Mesenteric fat pad (tissue), 1 donor: ENCODE measurements around the gene ELMO1. TPM values are rescaled to one million over a fixed set of nuclear protein-coding genes. Genes with fewer than 3 reads are reported as not detected.

Experiments used
- DNase-seq: peaks from one replicate; pipeline ENCODE4 v3.0.0-alpha.2; 2020; ENCODE audit warnings: low spot score
- total RNA-seq: library from RNA; stranded (reverse); fragmentation: NEBNext Ultra II Directional; extraction: Animal tissue kit (Norgen Biotek cat#: 25700); gene quantifications from one replicate; pipeline ENCODE4 v1.2.1, GENCODE V29; 2021
- donor health status: DM: yes; HTN: yes; CAD: no.

Gene ELMO1
- total RNA-seq, 1 donor from 2014 or later, result 48.9 TPM

DNA sequence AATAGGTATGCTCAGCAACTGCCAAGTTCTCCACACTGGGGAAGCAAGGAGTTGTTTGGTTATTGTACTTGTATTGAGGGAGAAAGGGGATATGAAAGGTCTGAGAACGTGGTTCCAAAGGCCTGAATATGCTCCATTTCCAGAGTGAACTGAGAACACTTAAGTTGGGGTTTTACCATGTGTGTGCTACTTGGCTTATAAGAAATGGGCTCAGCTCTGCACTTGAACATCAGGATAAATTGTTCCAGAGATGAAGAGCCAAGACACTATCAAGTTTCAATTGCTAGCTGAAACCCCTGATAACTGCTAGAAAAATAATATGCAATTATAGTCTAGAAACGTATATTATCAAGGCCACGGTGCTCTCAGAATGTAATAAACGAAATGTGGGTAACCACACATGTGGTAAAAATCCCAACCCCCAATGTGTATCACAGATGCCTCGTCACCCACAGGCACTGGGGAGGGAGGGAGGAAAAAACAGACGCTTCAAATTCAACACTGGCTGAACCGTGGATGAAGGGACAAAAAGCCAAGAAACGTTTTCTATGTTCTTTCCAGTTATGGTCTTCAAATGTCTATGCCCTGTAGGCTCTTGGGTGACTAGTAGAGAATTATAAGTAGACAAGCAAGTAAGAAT, 16.3 kb downstream of the ELMO1 start:
- no peak for DNase-seq

DNA sequence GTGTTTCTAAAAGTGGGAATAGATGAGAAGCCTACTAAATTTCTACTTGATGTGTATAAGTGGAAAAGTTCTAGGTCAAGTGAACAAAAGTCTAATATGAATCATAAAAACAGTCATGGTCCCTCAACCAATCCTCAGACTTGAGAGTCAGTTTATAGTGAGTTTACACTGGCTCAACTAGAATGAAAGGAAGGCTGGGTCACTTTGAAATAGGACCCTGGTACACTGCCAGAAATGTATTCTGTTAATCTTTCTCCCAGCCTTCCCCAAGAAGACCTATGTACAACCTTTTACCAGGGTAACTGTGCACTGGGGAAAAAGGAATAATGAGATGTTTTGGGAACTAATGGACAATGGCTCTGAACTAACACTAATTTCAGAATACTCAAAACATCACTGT, 17.3 kb downstream of the ELMO1 start:
- DNase-seq, result no peak

DNA sequence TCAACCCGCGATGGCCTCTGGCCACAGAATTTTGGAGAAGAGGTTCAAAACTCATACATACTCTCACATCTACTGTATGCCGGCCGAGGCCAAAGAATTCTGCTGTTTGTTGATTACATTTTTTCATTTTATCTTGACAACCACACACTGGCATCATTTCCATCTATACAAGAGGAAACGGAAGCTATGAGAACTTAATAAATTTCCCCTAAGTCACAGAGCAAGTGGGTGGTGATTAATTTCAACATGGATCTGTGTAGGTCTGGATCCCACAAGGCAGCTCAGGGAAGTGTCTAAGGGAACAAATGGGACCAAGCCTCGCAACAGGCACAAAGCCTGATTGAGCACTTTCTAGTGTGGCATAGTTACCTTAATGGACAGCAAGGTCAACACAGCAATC, 18.0 kb downstream of the ELMO1 start:
- no peak for DNase-seq

DNA sequence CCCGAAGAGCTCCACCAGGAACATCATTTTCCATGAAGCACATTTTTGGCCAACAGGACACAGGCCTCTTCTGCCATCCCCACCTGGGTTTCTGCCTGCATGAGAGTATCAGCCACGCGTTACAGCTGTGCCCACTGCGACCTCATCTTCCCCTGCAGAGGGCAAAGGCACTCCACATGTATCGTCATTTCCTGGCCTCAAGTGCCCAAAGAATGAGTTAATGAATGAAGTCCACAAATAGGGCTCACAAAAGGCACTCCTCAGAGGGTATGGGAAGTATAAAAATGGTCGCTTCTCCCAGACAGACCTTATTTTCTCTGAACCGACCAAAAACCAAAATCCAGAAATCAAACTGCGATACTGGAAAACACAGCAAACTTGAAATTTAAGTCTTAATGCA, 18.5 kb downstream of the ELMO1 start:
- no peak for DNase-seq

DNA sequence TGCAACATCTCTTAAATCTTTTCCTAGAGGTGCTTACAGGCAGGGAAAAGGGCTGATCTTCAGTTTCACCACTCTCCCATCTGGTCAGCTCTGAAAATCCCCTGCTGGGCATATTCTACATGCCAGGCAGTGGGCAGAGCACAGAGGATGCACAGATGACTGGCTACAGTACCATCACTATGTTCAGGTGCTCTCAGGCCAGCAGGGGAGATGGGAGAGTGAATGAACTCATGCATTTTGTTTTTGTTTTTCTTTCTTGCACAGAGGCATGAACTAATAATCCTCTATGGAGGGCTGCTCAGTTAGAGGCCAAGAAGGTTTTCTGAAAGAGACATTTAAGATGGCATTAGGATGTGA, 19.3 kb downstream of the ELMO1 start:
- no peak for DNase-seq

DNA sequence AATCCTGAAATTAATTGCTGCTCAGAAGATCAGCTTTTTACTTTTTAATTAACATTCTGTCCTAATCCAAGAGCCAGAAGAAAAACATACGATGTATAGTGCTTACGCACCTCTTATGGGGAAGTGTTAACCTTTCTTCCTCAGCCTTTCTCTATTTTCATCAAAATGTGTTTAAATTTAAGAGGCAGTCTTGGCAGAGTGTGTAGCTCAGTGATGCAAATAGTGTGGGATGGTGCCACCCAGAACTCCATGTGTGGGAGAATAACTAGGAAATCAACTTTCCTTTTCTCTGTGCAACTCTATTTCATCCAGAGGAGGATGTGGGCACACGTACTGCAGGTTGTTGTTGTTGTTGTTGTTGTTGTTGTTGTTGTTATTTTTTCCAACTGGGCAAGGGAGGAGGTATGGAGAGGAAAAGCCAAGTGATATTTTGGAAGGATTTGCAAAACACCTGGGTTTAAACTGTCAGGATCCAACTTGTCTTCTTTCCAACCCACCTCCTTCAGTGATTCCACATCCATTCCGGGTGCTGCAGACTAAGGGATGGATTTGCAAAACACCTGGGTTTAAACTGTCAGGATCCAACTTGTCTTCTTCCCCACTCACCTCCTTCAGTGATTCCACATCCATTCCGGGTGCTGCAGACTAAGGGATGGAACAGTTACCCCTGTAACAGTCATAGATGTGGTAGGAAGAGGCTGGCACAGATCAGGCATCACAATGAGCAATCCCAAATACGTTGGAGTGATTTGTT, 19.8 kb downstream of the ELMO1 start:
- no peak for DNase-seq

DNA sequence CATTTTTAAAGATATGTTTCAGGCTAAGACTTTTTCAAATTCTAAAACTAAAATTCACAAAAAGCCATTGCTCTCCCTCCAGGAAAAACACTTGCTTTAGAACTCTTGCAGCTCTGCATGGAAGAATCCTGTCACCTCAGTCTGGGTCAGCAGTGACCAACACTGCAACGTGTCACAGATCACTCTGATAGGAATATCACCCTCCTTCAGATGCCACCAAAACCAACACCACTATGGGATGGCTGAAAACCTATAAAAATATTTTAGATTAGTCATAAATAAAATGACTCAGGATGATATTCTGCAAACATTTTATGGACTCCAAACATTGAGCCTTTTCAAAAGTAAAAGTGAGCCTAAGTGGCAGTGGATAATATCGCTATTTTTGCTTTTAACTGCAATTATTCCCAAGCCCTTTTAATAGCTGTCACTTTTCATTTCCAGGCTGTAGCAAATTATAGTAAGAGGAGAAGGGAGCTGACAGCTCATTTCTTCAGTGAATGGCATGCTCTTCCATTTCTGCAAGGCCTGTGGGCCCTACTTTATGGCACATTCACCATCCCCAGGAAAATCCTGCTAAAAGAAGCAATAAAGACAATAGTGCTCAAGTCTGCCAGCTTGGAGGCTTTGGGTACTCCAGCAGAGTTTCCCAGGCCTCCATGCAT, 21.3 kb downstream of the ELMO1 start:
- DNase-seq, result no peak

DNA sequence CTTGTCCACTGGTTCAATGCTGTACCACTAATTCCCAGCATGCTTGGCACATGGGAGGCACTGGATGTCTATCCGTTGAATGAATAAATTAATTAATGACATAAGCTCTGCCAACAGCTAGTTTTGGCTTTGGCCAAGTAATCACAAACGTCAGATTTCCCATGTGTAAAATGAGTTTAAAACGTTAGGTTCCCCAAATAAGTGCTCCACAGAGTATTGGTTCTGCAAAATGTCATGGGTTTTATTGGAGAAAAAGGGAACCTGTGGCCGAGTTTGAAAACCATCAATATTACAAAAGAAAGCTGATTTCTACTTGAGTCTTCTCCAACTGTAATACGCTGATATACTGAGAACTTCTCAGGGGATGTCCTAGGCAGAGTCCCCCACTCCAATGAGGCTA, 23.2 kb downstream of the ELMO1 start:
- no peak for DNase-seq

DNA sequence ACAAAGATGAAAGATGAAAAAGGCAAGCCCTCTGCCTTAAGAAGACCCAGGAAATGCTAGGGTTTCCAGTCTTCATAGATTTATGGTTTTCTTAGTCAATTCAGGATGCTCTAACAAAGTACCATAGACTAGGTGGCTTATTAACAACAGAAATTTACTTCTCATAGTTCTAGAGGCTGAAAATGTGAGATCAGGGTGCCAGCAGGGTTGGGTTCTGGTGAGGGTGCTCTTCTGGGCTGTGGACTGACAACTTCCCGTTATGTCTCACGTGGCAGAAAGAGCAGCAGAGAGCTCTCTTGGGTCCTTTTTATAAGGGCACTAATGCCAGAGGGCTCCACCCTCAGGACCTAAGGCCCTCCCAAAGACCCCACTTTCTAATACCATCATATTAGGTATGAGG, 23.7 kb downstream of the ELMO1 start:
- DNase-seq, result no peak

DNA sequence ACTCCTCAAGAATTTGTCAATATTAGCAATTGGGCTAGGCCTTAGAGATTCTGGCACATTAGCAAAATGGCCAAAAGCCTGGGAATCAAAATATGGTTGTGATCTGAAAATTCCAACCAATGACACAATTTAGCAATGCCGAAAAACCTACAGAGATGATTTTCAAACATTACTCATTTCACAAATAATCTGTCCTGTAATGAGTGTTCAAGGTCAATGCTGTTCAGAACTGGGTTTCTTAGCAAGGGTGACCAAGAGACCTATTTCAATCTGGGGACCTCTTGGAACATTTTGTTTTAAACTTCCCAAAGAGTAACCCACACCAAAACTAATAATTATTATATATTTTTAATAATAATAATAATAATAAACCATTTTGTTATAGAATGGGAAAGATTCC, 24.1 kb downstream of the ELMO1 start:
- DNase-seq, result no peak

DNA sequence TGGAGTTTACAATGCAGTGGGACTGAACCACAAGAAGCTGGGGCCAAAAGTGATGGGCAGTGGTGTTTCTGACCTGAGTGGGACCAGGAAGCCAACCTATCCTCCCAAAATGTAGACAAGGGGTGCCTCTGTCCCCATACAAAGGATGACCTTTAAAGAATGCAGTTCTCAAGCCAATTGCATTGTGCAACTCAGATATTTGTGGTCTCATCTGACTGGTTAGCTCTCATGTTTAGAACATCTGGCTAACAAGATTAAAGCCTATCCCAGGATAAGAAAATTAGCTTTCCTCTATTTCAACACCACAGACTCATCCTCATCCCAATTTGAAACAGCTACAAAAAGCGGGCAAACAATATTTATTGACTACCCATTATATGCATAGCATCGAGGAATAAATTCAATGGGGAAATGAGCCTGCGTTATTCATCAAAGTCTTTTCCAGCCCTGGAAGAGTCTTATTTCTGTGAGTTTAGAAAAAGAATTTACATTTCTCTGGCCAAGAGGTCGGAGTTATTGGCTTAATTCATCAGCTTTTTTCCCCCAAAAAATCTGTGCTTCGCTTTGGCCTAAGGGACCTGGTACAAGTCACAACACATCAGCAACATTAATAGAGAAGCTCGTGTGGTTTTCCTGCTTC, 26.7 kb downstream of the ELMO1 start:
- no peak for DNase-seq

DNA sequence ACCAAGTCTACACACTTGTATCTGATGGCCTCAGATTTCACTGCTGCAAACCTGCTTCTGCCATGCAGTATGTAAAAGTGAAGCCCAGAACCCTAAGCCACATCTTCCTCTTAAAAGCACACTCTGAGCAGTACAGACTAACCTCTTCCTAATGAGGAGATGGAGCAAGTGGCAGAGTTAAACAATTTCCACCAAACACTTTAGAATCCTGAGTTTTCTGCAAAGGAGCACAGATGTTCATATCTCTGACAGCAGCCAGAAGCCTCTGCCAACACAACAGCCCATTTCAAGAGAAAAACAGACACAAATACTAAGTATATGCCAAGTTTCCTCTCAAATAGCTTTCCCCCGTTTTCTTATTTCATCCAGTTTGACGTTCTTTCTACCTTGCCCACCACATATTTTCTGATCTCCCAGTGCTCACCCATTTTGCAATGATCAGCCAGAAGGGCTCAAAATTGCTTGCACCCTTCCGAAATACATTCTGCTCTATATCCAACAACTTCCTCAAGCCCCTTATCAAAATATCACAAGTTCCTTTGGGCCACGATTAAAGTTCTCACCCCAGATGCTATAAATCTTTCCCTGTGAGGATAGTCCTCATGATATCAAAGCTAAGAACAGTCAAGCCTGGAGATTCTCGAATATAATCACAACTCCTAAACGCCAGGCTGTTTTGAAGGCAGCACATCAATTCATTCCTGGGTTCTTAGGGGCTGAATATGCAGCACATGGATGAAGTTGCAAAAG, 27.5 kb downstream of the ELMO1 start:
- no peak for DNase-seq

DNA sequence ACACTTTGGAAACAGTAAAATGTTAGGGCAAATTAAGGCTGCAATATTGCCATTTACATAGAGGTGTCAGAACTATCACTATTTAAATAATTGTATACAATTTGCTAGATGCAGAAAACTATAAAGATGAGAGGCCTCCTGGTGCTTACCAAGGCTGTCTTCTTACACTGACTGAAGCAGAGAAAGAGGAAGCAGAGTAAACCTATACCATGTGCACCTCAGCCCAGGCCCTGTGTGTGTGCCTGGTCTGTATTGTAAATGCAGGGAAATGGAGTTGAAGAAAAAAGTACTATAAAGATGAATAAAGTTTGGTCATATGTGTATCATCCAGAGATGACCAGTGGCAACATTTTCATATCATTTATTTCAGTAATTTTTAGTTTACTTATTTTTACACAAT, 29.2 kb downstream of the ELMO1 start:
- no peak for DNase-seq

DNA sequence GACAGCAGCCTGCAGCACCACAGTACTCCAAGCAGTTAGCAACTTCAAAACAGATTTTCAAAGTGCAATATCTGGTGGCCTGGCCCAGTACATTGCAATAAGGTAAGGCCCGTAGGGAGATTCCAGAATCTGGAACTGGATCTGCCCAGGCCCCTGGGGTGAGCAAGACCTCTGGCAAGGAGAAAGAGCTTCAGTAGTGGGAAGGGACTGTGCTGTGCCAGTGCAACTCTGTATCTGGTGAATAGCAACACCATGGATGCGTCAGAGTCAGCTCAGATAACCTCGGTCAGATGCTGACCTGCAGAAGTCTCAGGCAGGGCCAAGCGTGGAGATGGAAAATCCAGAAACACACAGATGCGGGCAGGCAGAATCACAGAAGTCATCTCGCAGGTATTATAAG, 30.3 kb downstream of the ELMO1 start:
- DNase-seq, result no peak

DNA sequence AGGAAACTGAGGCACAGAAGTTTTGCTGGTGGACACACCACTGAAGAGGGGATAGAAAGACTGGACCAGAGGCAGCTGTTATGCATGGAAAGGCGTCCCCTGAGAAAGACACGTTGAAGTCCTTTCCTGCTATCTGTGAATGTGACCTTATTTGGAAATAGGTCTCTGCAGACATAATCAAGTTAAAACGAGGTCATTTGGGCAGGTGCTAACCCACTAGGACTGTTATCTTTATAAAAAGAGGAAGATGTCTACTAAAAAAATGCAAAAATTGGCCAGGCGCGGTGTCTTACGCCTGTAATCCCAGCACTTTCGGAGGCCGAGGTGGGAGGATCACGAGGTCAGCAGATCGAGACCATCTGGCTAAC, 31.6 kb downstream of the ELMO1 start:
- no peak for DNase-seq

DNA sequence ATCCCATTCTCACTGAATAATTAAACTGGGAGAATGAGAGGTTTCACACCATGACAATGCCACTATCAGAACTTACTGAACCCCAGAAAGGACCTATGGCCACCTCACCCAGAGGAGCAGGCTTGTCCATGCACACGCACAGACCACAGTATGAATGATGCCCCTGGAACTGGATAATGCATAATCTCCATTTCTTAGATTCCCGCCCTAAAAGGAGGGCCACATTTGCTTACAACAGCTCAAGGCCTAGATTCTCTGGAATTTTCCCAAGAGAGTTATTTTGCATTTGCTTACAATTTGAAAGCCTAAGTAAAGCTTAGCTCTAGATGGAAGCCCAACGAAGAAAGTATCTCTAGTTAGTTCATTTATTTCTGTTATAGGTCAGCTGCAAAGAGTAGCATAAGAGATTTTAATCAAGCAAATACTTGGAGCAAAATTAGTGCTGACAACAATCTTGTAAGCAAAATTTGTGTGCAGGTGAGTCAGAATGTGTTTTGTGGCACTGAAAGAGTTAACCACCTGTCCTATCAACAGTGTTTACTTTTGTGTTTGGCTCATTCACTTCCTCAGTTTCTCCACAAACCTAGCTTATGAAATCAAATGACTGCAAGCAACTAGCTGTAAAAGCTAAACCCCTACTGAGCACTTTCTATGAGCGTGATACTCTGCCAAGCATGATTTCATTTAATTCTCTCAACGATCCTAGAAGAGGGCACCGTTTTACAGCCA, 32.1 kb downstream of the ELMO1 start:
- DNase-seq, result no peak

DNA sequence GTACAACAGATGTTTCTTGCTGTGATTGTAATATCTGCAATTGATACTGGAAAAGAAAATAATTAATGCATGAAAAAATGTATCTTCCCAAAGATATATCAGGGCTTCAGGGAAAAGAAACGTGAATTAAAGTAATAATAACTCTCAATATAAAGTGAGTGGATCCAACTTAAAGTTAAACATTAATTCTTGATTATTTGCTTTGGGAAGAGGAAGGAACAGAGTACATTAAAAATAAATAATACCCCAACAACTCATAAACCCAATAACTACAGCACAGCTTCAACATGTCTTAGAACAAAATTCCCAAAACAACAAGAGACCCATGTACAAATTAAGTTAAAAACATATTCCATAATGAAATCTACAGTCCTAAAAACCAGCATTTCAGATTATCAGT, 33.0 kb downstream of the ELMO1 start:
- no peak for DNase-seq

DNA sequence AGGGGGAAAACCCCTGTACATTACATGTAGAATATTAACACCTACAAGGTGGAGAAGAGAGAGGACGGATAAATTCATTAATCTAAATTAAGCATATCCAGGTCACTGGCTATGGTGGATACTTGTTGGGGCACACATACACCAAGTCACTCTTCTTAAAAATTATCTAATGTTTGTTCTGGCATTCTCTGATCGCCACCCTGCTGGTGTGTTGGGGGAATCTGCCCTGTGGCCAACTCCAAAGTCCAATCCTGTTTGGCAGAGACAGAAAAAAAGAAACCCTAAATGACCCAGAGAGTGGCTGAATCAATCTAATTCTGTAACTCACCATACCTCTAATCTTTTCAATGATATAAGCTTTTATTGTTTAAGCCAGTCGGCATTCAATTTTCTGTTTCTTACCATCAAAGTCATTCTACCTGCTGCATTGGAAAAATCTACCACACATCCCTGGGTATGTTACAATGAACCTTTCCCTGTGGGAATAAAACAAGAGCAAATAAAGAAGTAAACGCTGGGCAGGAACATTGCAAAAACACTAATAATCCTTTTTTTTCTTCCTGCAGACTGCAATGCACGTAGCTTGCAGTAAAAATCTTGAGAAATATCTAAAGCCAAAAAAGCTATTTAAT, 34.2 kb downstream of the ELMO1 start:
- DNase-seq, result no peak

DNA sequence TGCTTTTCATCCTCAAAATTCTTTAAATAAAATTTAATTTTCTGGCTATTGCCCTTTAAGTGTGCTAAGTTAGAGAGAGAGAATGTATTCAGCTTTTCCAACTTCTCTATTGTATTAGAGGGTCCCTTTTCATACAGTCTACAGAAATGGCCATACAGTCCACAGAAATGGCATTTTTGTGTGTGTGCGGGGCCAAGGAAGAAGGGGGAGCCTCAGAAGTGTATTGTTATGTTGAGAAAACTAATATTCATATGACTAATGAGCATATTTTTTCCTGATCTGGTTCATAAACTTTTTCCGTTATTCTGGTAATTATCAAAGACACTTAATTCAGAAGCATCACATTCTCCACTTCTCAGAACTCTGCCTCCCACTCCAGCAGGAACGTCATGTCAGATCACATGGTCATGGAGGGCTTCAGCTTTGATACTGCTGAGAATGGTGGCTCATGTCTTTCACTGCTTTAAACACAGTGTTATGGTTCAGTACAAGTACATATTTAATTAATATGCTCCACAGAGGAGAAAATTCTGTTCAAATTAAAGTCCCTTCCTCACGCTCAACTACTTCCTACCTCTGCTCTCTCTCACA, 37.1 kb downstream of the ELMO1 start:
- no peak for DNase-seq
